HG02763 (cell line): ENCODE results near the gene JARID2.

Experiments used
- ATAC-seq: cut with Tn5 transposase; IDR thresholded peaks from one replicate; pipeline ENCODE4 v1.9.1; 2021; ENCODE audit warnings: mild to moderate bottlenecking, moderate library complexity; ENCODE audit not compliant: unreplicated experiment

Gene JARID2

DNA sequence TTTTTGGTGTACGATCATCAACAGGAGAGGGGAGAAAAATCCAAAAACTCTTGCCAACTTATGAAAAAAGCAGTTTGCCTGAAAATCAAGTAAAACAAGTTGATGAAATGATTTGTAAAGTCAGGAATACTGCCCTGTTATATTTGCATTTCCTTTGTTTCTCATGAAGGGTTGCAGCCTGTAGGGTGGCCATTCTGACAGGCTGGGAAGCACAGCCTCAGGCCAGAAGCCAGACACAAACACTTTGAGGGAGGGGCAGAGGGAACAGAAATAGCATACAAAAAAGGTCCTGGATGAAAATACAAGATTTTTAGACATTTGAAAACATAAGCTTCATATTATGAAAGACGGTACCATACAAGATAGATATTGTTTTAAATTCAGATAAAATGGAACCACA is 307.2 kb downstream of the JARID2 start:
- ATAC-seq, result no peak

DNA sequence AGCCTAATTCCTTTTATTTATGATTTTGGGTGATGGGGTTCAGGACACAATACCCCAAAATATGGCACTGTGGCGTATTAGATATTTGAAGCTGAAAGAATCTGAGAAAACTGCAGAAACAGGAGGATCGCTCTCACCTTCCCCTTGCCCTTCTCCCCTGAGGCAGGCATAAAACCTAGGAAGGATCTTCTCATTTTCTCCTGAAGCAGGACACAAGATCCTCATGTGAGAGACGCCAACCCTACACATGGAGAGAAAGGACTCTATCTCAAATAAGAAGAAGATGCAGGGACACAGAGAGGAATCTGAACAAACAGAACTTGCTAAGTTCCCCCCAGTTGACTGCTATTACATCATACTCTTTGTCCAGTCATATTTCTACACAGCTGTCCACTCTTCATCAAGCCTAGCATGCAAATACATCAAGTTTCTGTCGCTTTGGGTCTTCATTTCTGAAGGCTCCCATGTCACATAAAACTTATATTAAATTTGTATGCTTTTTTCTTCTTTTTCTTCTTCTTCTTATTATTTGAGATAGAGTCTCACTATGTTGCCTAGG is 307.9 kb downstream of the JARID2 start:
- ATAC-seq, result no peak

DNA sequence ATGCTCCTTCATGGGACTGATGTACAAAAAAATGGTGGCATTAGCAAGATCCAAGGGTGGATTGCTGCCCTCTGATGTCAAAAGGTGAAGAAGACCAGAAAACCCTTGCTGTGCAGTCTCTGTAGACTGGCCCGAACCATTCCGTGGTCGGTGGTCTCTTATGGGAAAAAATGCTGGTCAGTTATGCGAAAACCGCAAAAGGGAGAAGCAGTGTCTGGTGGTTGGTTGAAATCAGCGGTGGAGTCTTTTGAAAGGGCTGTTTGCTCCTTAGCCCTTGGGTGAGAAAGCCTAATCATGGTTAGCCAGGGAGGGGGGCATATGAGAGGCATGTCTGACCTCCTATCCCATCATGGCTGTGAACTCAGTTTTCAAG is 308.8 kb downstream of the JARID2 start:
- ATAC-seq, result no peak

DNA sequence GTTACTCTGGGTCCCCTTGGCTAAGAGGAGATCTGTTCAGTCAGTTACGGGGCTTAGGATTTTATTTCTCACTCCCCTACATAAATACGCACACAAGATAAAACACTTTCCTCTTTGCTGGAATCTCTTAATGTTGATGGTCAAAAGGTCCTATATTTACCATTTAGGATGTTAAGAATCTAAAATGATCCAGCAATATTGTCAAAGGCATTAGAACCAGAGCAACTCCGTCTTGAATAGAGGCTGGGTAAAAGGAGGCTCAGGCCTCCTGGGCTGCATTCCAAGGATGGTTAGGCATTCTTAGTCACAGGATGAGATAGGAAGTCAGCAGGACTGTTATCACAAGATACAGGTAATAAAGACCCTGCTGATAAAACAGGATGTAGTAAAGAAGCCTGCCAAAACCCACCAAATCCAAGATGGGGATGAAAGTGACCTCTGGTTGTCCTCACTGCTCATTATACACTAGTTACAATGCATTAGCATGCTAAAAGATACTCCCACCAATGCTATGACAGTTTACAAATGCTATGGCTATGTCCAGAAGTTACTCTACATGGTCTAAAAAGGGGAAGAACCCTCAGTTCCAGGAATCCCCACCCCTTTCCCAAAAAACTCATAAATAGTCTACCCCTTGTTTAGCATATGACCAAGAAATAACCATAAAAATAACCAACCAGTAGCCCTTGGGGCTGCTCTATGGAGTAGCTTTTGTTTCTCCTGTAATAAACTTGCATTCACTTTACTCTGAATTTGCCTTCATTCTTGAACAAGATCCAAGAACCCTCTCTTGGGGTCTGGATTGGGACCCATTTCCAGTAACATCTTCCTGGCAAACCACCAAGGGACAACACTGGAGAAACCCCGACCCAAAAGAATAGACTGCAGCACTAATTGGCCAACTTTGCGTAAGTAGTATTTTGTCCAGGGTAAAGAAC is 309.5 kb downstream of the JARID2 start:
- no peak for ATAC-seq

DNA sequence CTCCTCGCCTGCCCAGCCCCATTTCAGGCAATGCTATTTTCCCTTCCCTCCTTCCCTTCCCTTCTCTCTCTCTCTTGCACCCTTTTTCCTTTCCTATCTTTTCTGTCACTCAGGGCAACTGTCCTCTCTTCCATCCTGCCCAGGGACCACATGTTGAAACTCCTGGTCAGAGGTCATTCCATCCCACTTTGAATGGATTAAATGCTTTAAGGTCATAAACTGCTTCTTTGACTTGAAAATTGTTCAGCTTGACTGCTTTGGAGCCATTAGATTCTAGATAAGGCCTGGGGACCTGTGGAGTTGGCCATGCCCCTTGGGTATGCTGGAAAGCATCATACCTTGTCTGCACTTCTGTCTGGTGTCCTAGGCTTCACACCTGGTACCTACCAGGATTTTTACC is 310.8 kb downstream of the JARID2 start:
- ATAC-seq, result no peak

DNA sequence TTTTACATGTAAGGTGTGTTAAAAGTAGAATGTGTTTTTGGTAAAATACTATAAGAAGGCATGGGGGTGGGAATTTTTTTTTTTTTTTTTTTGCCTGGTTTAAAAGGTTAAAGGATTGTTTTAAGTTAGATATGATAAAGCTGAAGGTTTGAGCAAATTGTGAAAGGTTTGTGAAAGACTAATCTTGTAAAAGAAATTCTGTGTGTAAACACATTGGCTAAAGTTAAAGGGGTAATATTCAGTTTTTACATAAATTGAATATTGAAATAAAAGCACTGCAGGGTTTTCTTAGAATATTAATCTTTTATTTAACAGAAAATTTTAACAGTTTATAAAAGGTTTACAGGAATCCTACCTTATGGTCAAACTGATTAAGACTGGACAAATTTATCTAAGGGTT is 311.3 kb downstream of the JARID2 start:
- no peak for ATAC-seq

DNA sequence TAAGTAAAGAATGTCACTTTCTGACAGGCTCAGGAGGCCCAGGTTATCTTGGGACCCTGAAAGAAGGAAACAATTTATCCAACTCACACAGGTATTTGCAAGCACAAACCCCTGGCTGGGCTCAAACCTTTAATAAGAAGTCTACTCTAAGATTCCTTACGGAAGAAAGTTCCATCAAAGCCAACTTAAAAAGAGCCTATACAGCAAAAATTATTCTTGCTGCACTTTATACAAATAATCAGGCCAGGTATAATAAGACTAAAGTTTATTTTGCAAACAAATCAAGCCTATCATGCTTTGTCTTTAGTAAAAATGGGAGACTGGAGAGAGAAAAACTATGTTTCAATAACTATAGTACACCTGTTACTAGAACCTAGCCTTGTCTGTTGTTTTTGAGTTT is 314.8 kb downstream of the JARID2 start:
- ATAC-seq, result no peak

DNA sequence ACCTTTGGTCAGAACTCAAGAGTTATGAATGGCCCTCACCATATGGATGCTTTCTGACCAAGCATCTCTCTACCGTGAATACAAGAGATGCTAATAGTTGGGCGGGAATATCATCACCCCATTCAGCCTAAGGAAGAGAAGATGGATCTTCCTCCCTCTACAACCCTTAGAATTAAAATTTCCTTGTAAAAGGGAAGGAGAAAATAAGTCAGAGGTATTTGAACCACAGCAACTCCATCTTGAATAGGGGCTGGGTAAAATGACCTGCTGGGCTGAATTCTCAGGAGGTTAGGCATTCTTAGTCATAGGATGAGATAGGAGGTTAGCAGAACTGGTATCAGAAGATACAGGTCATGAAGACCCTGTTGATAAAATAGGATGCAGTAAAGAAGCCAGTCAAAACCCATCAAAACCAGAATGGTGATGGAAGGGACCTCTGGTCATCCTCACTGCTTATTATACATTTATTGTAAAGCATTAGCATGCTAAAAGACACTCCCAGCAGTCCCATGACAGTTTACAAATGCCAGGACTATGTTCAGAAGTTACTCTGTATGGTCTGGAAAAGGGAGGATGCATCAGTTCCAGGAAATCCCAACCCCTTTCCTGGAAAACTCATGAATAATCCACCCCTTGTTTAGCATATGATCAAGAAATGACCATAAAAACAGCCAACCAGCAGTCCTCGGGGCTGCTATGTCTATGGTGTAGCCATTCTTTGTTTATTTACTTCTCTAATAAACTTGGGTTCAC is 315.8 kb downstream of the JARID2 start:
- no peak for ATAC-seq

DNA sequence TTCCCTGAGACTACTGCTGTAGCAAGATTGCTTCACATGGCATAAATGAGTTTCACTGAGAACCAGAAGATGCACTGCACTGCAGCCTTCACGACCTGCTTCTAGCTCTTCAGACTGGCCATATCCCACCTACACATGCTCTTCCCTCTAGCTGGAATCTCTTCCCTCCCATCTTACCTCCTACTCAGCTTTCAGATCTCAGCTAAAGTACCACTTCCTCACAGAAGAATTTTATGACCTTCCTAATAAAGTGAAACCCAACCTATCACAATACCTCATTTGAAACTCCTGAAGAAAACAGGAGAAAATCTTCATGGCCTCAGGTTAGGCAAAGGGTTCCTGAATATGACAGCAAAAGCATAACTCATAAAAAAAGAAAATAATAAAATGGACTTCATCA is 317.1 kb downstream of the JARID2 start:
- no peak for ATAC-seq

DNA sequence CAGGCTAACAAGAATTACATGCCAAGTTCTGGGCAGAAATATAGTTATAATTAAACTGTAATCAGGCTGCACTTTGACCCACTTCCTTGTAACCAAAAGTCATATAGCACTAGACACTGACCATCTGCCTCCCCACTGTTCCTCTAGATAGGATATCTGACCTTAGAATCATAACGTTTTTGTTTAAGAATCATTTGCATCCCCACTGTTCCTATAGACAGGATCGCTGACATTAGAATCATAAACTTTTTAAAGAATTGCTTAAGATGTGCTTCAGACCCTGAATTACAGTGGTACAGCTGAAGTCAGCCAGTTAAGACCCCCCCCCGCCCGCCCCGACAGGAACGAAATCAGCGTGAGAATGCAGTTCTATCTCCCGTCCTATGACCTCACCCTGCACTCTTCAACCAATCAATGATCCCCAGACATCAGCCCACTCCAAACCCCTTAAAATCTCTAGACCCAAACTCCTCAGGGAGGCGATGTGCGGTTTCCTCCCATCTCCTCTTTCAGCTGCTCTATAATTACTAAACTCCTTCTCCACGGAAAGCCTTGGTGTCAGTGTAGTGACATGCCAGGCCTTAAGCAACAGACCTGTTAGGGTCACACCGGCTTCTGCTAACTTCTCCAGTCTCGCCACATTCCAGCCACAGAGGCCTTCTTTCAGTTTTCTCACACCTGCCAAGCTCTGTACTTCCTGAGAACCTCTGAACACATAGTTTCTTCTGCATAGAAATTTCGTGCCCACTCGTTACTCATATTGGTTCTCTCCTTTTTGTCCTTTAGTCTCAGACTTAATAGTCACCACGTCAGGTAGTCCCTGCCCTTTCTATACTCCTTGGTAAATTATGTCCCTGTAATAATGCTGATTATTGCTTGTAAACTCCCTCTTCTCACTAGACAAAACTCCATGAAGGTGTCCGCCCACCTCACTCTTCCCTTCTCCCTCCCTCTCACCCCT is 323.4 kb downstream of the JARID2 start:
- ATAC-seq, result no peak

DNA sequence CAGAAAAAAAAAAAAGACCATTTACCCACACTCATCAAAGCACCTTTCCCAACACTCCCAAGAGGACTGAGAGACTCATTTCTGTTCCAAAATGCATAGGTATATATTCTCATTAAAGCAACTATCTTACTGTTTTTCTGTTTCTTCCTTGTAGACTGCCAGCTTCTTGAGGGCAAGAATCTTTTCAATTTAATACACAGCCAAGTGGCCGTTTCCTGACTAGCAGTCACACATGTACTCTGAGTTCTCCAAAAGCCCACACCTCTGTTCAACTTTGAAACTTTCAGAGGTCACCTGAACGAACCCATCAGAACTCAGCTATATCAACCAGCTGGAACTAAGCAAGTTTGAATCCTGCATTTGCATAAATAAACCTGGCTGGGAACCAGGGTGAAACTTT is 324.3 kb downstream of the JARID2 start:
- no peak for ATAC-seq
